Neural cell (in vitro differentiated cells): ENCODE data around the gene GGN.

ENCODE experiments used
- EZH2 ChIP-seq: fragments of 200-600, 300-800 bp; shearing (Covaris generic), sonication (generic); IDR thresholded peaks from 2 replicates; pipeline ENCODE4 v1.6.1; 2014; ENCODE audit warnings: antibody characterized with exemption, low read length, borderline replicate concordance, mild to moderate bottlenecking; ENCODE audit not compliant: insufficient read depth, poor library complexity, severe bottlenecking
- MXI1 ChIP-seq: fragments of 450-650 bp; conservative IDR thresholded peaks from 2 replicates; pipeline ENCODE4 v1.6.1; 2014; ENCODE audit warnings: antibody characterized with exemption, mild to moderate bottlenecking; ENCODE audit not compliant: poor library complexity, severe bottlenecking
- POLR2AphosphoS5 ChIP-seq: IDR thresholded peaks from 2 replicates; pipeline ENCODE4 v1.6.1; 2012
- RAD21 ChIP-seq: fragments of 450-650 bp; conservative IDR thresholded peaks from 2 replicates; pipeline ENCODE4 v1.6.1; 2014; ENCODE audit warnings: antibody characterized with exemption, mild to moderate bottlenecking, moderate library complexity
- TF ChIP-seq, protein P1 (sequence below): fragments of 450-650 bp; IDR thresholded peaks from 2 replicates; pipeline ENCODE4 v1.5.1; 2014; ENCODE audit warnings: antibody characterized with exemption, mild to moderate bottlenecking, moderate library complexity; ENCODE audit not compliant: poor library complexity, severe bottlenecking
- TF ChIP-seq, protein P2 (sequence below): IDR thresholded peaks from 2 replicates; pipeline ENCODE4 v1.6.1; 2012; ENCODE audit warnings: borderline replicate concordance

GRCh38 chr19:38401148-38401547, 13.3 kb upstream of the GGN start:
- no peak for TF ChIP-seq POLR2AphosphoS5
- TF ChIP-seq, protein P1, sequence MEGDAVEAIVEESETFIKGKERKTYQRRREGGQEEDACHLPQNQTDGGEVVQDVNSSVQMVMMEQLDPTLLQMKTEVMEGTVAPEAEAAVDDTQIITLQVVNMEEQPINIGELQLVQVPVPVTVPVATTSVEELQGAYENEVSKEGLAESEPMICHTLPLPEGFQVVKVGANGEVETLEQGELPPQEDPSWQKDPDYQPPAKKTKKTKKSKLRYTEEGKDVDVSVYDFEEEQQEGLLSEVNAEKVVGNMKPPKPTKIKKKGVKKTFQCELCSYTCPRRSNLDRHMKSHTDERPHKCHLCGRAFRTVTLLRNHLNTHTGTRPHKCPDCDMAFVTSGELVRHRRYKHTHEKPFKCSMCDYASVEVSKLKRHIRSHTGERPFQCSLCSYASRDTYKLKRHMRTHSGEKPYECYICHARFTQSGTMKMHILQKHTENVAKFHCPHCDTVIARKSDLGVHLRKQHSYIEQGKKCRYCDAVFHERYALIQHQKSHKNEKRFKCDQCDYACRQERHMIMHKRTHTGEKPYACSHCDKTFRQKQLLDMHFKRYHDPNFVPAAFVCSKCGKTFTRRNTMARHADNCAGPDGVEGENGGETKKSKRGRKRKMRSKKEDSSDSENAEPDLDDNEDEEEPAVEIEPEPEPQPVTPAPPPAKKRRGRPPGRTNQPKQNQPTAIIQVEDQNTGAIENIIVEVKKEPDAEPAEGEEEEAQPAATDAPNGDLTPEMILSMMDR = no peak
- TF ChIP-seq EZH2 = no peak
- TF ChIP-seq MXI1 = no peak
- TF ChIP-seq RAD21 = no peak
- TF ChIP-seq, protein P2, sequence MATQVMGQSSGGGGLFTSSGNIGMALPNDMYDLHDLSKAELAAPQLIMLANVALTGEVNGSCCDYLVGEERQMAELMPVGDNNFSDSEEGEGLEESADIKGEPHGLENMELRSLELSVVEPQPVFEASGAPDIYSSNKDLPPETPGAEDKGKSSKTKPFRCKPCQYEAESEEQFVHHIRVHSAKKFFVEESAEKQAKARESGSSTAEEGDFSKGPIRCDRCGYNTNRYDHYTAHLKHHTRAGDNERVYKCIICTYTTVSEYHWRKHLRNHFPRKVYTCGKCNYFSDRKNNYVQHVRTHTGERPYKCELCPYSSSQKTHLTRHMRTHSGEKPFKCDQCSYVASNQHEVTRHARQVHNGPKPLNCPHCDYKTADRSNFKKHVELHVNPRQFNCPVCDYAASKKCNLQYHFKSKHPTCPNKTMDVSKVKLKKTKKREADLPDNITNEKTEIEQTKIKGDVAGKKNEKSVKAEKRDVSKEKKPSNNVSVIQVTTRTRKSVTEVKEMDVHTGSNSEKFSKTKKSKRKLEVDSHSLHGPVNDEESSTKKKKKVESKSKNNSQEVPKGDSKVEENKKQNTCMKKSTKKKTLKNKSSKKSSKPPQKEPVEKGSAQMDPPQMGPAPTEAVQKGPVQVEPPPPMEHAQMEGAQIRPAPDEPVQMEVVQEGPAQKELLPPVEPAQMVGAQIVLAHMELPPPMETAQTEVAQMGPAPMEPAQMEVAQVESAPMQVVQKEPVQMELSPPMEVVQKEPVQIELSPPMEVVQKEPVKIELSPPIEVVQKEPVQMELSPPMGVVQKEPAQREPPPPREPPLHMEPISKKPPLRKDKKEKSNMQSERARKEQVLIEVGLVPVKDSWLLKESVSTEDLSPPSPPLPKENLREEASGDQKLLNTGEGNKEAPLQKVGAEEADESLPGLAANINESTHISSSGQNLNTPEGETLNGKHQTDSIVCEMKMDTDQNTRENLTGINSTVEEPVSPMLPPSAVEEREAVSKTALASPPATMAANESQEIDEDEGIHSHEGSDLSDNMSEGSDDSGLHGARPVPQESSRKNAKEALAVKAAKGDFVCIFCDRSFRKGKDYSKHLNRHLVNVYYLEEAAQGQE = no peak
